ENCODE measurements around the gene TSPAN4. TPM values are rescaled to one million over a fixed set of nuclear protein-coding genes. Genes with fewer than 3 reads are reported as not detected.

TSPAN4 gene
- total and polyA plus RNA-seq, 9 of the 15 experiments (the other 6 are each of a cell fraction or from before 2014, with no cell fraction given) = 0.07 to 31.0 (median 15.7) TPM

- TF ChIP-seq PURB (CRISPR knock-in tag; IDR thresholded peaks at IDR 0.05; ENCODE audit: low read depth) (no peak), ZBTB8A (IDR thresholded peaks at IDR 0.05; ENCODE audit: partially characterized antibody) (no peak), FOSL1 (tag; conservative IDR thresholded peaks at IDR 0.05) (no peak), TRIM28 (IDR thresholded peaks at IDR 0.05) (no peak), ZNF146 (CRISPR knock-in tag; IDR thresholded peaks at IDR 0.05; ENCODE audit: unreplicated experiment) (no peak), ZNF561 (CRISPR knock-in tag; conservative IDR thresholded peaks at IDR 0.05) (no peak), ZNF263 (CRISPR knock-in tag; IDR thresholded peaks at IDR 0.05; ENCODE audit: borderline replicate concordance) (no peak), SMAD2 (IDR thresholded peaks at IDR 0.05; ENCODE audit: low read depth, low read length) (no peak), RBFOX2 (IDR thresholded peaks at IDR 0.05; ENCODE audit: low read depth, low read length) (peak; percentile 54), HBP1 (CRISPR knock-in tag; IDR thresholded peaks at IDR 0.05) (no peak), POLR2G (IDR thresholded peaks at IDR 0.05; ENCODE audit: low read depth, low read length) (peak; percentile 74), ZNF764 (CRISPR knock-in tag; IDR thresholded peaks at IDR 0.05; ENCODE audit: low read depth) (no peak), ZMIZ1 (IDR thresholded peaks at IDR 0.05; ENCODE audit: low read depth in 2 of 2, low read length in 2 of 2) (0 out of 4 replicates have a peak, but pooled peaks of 1 of the 2 experiments have one; percentile 23), SUPT5H (IDR thresholded peaks at IDR 0.05) (peak; percentile 47), PREB (CRISPR knock-in tag; IDR thresholded peaks at IDR 0.05) (no peak), ZNF431 (CRISPR knock-in tag; IDR thresholded peaks at IDR 0.05) (no peak), KLF6 (CRISPR knock-in tag; IDR thresholded peaks at IDR 0.05; ENCODE audit: borderline replicate concordance) (no peak), FOXO4 (CRISPR knock-in tag; IDR thresholded peaks at IDR 0.05) (no peak), THAP7 (CRISPR knock-in tag; IDR thresholded peaks at IDR 0.05) (no peak)
Observed at GRCh38 chr11:825366-826226, 17.1 kb upstream of the TSPAN4 start (continued).

All from K562 (cell line).